SU-DHL-6 (cell line): Measurements from ENCODE around the gene NDUFS8.

Source experiments
- EZH2phosphoT487 ChIP-seq: fragments of 200-600 bp; sonication (generic), shearing (Covaris generic); conservative IDR thresholded peaks from 2 replicates; pipeline ENCODE4 v1.6.1; 2018; ENCODE audit warnings: mild to moderate bottlenecking, antibody characterized with exemption, low read length, moderate library complexity, mixed read lengths
- TF ChIP-seq, protein P1 (sequence below): fragments of 200-600 bp; sonication (generic); IDR thresholded peaks from one replicate; pipeline ENCODE4 v1.5.1; 2017; ENCODE audit warnings: antibody characterized with exemption, mild to moderate bottlenecking, low read length, moderate library complexity; ENCODE audit not compliant: insufficient read depth, poor library complexity, severe bottlenecking

GRCh38 chr11:68080860-68081259 is 50.4 kb downstream of the NDUFS8 start:
- TF ChIP-seq, protein P1, sequence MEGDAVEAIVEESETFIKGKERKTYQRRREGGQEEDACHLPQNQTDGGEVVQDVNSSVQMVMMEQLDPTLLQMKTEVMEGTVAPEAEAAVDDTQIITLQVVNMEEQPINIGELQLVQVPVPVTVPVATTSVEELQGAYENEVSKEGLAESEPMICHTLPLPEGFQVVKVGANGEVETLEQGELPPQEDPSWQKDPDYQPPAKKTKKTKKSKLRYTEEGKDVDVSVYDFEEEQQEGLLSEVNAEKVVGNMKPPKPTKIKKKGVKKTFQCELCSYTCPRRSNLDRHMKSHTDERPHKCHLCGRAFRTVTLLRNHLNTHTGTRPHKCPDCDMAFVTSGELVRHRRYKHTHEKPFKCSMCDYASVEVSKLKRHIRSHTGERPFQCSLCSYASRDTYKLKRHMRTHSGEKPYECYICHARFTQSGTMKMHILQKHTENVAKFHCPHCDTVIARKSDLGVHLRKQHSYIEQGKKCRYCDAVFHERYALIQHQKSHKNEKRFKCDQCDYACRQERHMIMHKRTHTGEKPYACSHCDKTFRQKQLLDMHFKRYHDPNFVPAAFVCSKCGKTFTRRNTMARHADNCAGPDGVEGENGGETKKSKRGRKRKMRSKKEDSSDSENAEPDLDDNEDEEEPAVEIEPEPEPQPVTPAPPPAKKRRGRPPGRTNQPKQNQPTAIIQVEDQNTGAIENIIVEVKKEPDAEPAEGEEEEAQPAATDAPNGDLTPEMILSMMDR: no peak
- TF ChIP-seq EZH2phosphoT487: no peak
